ENCODE measurements around the gene GOLGA6L7.
"Not testable (repeated sequence)": the region's sequence is repeated elsewhere in the genome, so short reads cannot be mapped to it uniquely, and the experiment has no call there.

GOLGA6L7 gene, protein sequence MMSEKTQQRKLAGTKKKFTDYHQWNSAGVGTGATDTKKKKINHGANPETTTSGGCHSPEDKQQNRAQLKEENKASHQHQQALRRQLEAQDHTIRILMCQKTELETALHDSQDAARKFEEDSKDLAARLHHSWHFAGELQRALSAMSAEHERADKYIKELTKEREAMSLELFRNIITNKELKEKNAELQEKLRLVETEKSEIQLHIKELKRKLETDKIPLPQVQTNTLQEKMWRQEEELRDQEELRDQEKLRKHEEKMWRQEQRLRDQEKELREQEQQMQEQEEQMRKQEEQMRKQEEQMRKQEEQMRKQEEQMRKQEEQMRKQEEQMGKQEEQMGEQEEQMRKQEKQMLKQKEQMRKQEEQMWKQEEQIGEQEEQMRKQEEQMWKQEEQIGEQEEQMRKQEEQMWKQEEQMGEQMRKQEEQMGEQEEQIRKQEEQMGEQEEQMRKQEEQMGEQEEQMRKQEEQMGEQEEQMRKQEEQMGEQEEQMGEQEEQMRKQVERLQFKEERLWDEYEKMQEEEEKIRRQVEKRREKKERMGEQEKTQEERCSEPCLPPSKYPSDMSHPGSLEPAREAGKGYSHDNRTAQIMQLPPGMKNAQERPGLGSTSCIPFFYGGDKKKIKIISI

GRCh38 chr15:28848521-28848920 lies at the start of gene GOLGA6L7:
Gene GOLGA6L7, minus strand, starts transcription at chr15:28848644. Its CDS starts 95 bp downstream, at chr15:28848549.
- DNase-seq, result not testable (repeated sequence)

GRCh38 chr15:28897861-28898585 lies 49.6 kb upstream of the GOLGA6L7 start:
- no peak for DNase-seq

GRCh38 chr15:28896951-28897350 lies 48.5 kb upstream of the GOLGA6L7 start:
- DNase-seq, result no peak

DNA sequence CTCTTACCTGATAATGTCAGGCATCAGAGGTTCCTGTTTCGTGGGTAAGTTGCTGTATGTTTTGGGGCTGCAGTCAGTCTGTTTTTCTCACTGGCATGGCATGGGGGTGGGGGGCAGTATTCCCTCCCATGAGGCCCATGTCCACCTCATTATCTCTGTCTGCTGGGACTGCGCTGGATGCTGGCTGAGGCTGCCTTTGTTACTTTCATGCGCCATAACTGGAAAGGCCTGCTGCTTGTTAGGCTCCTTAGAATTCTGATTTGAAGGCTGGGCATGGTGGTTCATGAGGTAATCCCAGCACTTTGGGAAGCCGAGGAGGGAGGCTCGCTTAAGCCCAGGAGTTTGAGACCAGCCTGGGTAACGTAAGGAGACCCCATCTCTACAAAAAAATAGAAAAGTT lies 47.1 kb upstream of the GOLGA6L7 start:
- no peak for DNase-seq

- no peak for DNase-seq
These were observed 46.7 kb upstream of the GOLGA6L7 start for GRCh38 chr15:28895146-28895545.

- no peak for DNase-seq
These were observed 46.2 kb upstream of the GOLGA6L7 start for GRCh38 chr15:28894631-28895030.

DNA sequence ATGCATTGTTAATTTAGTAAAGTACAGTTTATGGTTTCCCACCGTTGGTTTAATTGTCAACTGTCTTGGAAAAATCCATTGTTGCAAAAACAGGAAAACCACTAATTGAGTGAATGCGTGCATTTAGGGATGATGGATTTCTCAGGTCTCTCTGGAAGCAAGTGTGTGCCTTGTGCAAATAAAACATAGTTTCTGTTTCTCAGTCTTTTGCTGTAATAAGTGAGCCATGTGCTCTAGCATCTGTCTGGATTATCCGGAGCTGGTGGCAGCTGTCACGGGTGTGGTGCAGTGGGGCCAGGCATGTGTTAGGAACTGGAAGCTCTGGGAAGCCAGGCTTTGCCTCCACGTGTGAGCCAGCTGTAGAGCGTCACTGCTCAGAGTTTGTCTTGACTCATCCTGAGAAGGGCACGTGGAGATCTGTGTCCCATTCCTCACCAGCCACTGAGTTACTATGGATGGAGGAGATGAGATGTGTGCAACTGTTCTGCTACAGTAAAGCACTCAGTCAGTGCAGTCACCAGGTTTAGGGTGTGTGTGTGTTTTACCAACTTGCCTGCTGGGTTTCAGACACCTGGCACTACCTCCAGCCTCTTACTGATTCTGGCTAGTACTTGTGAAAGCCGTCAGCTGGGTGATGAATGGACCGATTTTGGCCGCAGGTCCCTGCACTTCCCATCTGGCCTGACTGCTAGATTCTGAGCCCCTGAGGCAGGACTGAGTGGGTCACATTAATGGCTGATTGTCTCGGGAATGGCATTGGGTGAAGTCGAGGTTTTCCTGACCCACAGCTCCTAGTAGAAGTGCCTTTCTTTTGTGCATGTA lies 44.6 kb upstream of the GOLGA6L7 start:
- DNase-seq, result peak; percentile 42

DNA sequence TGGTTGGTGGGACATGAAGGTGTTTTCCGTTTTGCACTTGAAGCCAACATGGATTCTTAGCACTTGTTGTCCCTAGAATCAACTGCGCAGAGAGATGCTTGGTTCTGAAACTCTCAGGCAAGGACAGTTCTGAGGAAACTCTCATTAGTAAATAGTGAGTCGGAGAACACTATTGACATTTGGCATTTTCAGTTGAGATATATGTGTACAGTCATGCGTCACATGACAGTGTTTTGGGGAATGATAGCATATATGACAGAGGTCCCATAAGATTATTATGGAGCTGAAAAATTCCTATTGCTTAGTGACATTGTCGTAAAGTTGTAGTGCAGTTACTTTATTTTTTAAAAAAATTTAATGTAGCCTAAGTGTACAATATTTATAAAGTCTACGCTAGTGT lies 43.1 kb upstream of the GOLGA6L7 start:
- no peak for DNase-seq

GRCh38 chr15:28890711-28891495 lies 42.5 kb upstream of the GOLGA6L7 start:
- DNase-seq, result no peak

DNA sequence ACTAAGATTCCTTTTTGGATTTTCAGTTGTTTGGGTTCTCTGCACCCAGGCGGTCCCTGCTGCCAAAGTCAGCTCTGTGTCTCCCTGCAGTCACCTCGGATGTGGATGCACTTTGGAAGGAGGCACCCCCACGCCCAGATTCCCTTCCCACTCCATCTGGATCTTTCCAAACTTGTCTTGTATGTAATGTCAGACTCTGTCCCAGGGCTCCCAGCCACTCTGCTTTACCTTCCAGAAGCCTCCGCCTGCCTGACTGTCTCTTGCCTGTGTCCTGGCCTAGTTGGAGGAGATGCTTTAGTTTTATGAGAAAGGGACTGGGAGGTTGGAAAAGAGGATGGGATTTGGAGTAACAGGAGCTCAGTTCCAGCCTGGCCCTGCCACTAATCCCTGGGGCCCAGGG lies 41.8 kb upstream of the GOLGA6L7 start:
- DNase-seq, result not testable (repeated sequence)

GRCh38 chr15:28889871-28890270 lies 41.4 kb upstream of the GOLGA6L7 start:
- DNase-seq, result not testable (repeated sequence)

DNA sequence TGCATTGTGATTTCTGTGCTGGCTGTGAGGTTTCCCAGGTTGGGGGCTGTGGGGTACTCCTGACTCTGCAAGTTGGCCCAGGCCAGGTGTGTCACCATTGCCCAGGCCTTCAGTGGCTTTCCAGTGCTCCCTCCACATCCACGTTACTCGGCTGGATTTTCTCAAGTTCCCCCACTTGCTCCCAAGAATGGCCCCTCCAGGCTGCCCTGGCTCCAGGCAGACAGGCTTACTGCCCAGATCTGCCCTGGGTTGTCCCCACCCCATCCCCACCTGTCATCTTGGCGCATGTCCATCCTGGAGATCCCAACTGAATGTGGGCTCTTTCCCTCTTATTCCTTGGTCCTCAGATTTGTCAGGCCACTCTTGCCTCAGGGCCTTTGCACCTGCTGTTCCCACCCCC lies 40.9 kb upstream of the GOLGA6L7 start:
- no peak for DNase-seq

DNA sequence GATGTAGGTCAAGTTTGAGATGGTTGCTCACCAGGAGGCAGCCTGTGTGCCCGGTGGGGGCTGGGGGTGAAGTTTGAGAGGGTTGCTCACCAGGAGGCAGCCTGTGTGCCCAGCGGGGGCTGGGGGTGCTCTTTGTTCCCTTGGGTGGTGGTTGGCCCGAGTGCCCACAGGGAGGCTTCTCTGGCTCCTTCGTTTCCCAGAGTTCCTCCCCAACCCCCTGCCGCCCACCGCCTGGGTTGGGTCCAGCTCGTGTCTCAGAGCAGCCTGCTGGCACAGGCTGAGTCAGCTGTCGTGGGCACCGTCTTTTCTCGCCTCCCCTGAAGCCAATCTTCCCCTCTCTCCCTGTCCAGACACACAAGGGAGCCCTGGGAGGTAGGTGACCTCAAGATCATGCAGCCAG lies 40.5 kb upstream of the GOLGA6L7 start:
- DNase-seq, result no peak

- no peak for DNase-seq
These were observed 40.0 kb upstream of the GOLGA6L7 start for GRCh38 chr15:28888302-28888894.

GRCh38 chr15:28887339-28888174 lies 39.1 kb upstream of the GOLGA6L7 start:
- no peak for DNase-seq

DNA sequence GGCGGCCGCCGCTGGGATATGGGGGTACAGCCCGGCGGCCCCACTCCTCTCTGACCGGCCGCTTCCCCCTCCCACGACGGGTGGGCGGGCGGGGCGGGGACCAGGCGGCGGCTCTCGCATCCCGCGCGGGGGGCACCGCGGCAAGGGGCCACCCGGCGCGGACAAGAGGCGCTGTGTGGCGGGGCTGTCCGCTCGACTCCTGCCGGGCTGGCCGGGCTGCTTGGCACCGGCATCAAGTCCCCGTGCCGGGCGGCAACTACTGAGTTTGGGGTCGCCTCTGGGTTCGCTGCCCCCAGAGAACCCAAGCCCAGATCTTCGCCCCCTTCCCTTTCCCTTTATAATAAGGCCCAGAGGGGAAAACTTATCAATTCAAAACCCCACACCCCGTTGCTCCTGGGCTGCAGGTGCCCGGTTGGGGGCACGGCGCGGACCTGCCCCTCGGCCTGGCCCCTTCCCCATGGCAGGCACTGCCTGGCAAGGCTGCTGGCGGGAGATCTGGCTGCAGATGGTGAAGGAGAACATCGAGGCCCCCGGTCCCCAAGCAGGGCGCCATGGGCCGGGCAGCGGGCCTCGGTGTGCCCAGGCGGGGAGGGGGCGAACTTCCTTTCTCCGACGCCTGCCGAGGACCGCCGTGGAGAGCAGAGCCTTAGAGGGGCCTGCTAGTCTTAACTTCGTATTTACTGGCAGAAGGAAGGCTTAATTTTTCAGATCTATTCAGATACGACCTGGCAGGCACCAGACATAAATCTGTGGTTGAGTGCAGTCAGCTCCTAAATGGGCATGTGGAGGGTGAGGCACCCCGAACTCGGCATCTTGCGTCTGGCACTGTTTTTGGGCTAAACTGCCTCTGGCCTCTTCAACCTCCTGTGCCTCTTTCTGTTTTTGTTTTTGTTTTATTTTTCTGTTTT lies 38.2 kb upstream of the GOLGA6L7 start:
- DNase-seq, result no peak

DNA sequence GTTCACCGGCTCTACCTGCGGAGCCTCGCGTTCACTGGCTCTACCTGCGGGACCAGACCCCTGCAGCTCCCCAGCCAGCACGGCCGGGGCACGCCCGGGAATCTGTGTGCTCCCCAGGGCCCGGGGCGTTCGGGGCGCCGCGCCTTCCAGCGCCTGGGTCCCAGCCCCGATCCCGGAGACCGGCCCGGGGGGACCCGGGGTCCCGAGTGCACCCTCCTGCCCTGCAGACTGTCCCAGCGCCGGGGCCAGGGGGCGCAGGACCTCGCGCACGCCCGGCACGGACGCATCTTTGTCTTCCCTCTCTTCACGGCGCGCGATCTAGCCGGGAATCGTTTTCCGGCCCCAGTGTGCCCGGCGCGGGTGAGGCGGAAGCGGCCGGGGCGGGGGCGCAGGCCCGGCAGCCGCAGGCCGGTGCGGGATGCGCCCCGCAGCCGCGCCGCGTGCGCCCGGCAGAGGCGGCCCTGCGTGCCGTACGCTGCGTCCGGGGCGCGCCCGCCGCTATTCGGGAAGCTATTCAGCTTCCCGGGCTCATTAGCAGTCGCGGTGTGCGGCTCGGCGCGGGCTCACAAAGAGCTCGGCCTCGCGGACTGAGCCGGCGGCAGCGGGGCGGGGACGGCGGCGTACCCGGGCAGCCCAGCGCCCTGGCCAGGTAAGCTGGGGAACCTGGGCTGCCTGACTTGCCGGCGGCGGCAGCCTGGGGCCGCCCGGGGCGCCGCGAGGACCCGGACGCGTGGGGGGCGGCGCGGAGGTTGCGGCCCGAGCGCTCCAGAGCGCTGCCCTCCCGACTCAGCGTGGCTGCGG lies 37.4 kb upstream of the GOLGA6L7 start, which contains the start of gene APBA2:
Gene APBA2, plus strand, starts transcription at position 345 of the 801 bp plus-strand sequence. CDS start 167,911 bp downstream, outside the sequence.
- DNase-seq, result no peak

GRCh38 chr15:28885128-28885629 lies 36.7 kb upstream of the GOLGA6L7 start:
- DNase-seq, result no peak
